Measurements from ENCODE around the gene GALNT18.

The GALNT18 gene

GRCh38 chr11:11493698-11494097 is 128.1 kb downstream of the GALNT18 start:
- no peak for DNase-seq

- DNase-seq = no peak
Measured at GRCh38 chr11:11491589-11491988, 130.2 kb downstream of the GALNT18 start.

GRCh38 chr11:11491014-11491413 is 130.8 kb downstream of the GALNT18 start:
- no peak for DNase-seq

GRCh38 chr11:11486423-11486822 is 135.4 kb downstream of the GALNT18 start:
- DNase-seq = no peak

GRCh38 chr11:11486002-11486401 is 135.8 kb downstream of the GALNT18 start:
- DNase-seq = no peak

GRCh38 chr11:11483627-11484026 is 138.2 kb downstream of the GALNT18 start:
- DNase-seq = no peak

GRCh38 chr11:11482730-11483129 is 139.1 kb downstream of the GALNT18 start:
- no peak for DNase-seq

GRCh38 chr11:11481371-11481770 is 140.4 kb downstream of the GALNT18 start:
- DNase-seq = no peak

- no peak for DNase-seq
Measured at GRCh38 chr11:11480971-11481370, 140.8 kb downstream of the GALNT18 start.

- no peak for DNase-seq
Measured at GRCh38 chr11:11478687-11479086, 143.1 kb downstream of the GALNT18 start.

GRCh38 chr11:11477695-11478420 is 143.9 kb downstream of the GALNT18 start:
- no peak for DNase-seq

GRCh38 chr11:11476971-11477645 is 144.7 kb downstream of the GALNT18 start:
- DNase-seq = no peak

GRCh38 chr11:11476499-11476898 is 145.3 kb downstream of the GALNT18 start:
- DNase-seq = no peak

- no peak for DNase-seq
Measured at GRCh38 chr11:11472106-11472505, 149.7 kb downstream of the GALNT18 start.

GRCh38 chr11:11471201-11471600 is 150.6 kb downstream of the GALNT18 start:
- no peak for DNase-seq

- DNase-seq = no peak
Measured at GRCh38 chr11:11468954-11469353, 152.9 kb downstream of the GALNT18 start.

GRCh38 chr11:11467312-11467711 is 154.5 kb downstream of the GALNT18 start:
- no peak for DNase-seq

- DNase-seq = no peak
Measured at GRCh38 chr11:11464555-11464954, 157.2 kb downstream of the GALNT18 start.

- DNase-seq = no peak
Measured at GRCh38 chr11:11463405-11463804, 158.4 kb downstream of the GALNT18 start.

- no peak for DNase-seq
Measured at GRCh38 chr11:11461473-11461872, 160.3 kb downstream of the GALNT18 start.

GRCh38 chr11:11459578-11459977 is 162.2 kb downstream of the GALNT18 start:
- no peak for DNase-seq

GRCh38 chr11:11458485-11458884 is 163.3 kb downstream of the GALNT18 start:
- no peak for DNase-seq

- DNase-seq = no peak
Measured at GRCh38 chr11:11458001-11458400, 163.8 kb downstream of the GALNT18 start.

- no peak for DNase-seq
Measured at GRCh38 chr11:11456866-11457265, 164.9 kb downstream of the GALNT18 start.

Measured in inflammatory macrophage (primary cell).